Heart left ventricle (tissue), 16 donors: Measurements from ENCODE around the gene SLC38A2. TPM values are rescaled to one million over a fixed set of nuclear protein-coding genes. Genes with fewer than 3 reads are reported as not detected.
"Not testable (repeated sequence)": the region's sequence is repeated elsewhere in the genome, so short reads cannot be mapped to it uniquely, and the experiment has no call there.

Experiments
- ATAC-seq, 4 donors: fragments of 200-7000 bp; cut with Tn5 transposase; one replicate each; pipeline ENCODE4 v1.9.1; 2020 to 2022; ENCODE audit warnings: moderate library complexity in 4 of 4, mild to moderate bottlenecking in 3 of 4, moderate number of reproducible peaks in 1 of 4
- DNase-seq, 5 donors: peaks; one replicate each; pipeline ENCODE4 v3.0.0-alpha.2; 2020
- H3K27ac ChIP-seq, 12 donors: fragments of 200-600 bp; sonication (generic) in 4 of 12; one replicate each; pipeline versions ENCODE4 v1.5.0 to v1.8.0; 2016 to 2022; ENCODE audit warnings: mild to moderate bottlenecking in 2 of 12
- H3K27me3 ChIP-seq, 9 donors: fragments of 200-600 bp; sonication (generic) in 2 of 9; one replicate each; pipeline versions ENCODE4 v1.5.1 to v1.8.0; 2016 to 2022; ENCODE audit warnings: mild to moderate bottlenecking in 3 of 9
- H3K36me3 ChIP-seq, 9 donors: fragments of 200-600 bp; sonication (generic) in 2 of 9; one replicate each; pipeline versions ENCODE4 v1.5.0 to v1.8.0; 2018 to 2022; ENCODE audit warnings: mild to moderate bottlenecking in 2 of 9
- H3K4me1 ChIP-seq, 12 donors: fragments of 200-600 bp; sonication (generic) in 4 of 12; one replicate each; pipeline versions ENCODE4 v1.5.0 to v1.8.0; 2016 to 2022; ENCODE audit warnings: mild to moderate bottlenecking in 3 of 12
- H3K4me3 ChIP-seq, 12 donors: fragments of 200-600 bp; sonication (generic) in 4 of 12; one replicate each; pipeline versions ENCODE4 v1.5.0 to v1.8.0; 2017 to 2022; ENCODE audit warnings: mild to moderate bottlenecking in 9 of 12, moderate library complexity in 4 of 12
- H3K9me3 ChIP-seq, 12 donors: fragments of 200-600 bp; sonication (generic) in 4 of 12; one replicate each; pipeline versions ENCODE4 v1.5.0 to v1.8.0; 2016 to 2022; ENCODE audit warnings: mild to moderate bottlenecking in 1 of 12
- CTCF ChIP-seq, 12 donors: fragments of 200-600 bp; sonication (generic) in 4 of 12; IDR thresholded peaks; one replicate each; pipeline versions ENCODE4 v1.5.0 to v1.8.0; 2018 to 2022; ENCODE audit warnings: antibody characterized with exemption in 12 of 12, mild to moderate bottlenecking in 5 of 12
- POLR2A ChIP-seq, 2 donors: fragments of 450-650 bp; IDR thresholded peaks; one replicate each; pipeline ENCODE4 v1.6.1; 2017; ENCODE audit warnings: antibody characterized with exemption in 2 of 2, mild to moderate bottlenecking in 2 of 2, moderate library complexity in 2 of 2
- WGBS, 4 donors: extraction: QIAGEN DNeasy Blood & Tissue Kit in 2 of 4; methylation state at CpG; one replicate each; pipeline versions ENCODE4 v1.1.5 to v1.1.7; 2013 to 2018; 5-methylcytosine and 5-hydroxymethylcytosine counted together
- intact Hi-C, 10 donors: fragments of 100-400 bp; cut with DNase I; formaldehyde crosslinking; loops; one replicate each; pipeline versions ENCODE4 v1.11.1 to v1.14.2; 2022
- polyA plus RNA-seq, 2 donors: library from polyadenylated mRNA; stranded (reverse); fragments of 200-250 nt; gene quantifications; one replicate each; pipeline ENCODE4 v1.2.3, GENCODE V29; 2013
- total RNA-seq, 9 donors: library from RNA; depleted of rRNA in 2 of 9; stranded (reverse); fragments of >200 nt in 2 of 9; fragmentation: NEBNext Ultra II Directional in 3 of 9; extraction: Animal tissue kit (Norgen Biotek cat#: 25700) in 3 of 9; gene quantifications; one replicate each; pipeline versions ENCODE4 v1.1.0 to v1.2.4, GENCODE V29; 2016 to 2023
- donor health status: ischemic (EF 13 %, LVEDD 7.1; RV severe dilation, severe dysfunction).
- donor health status: healthy with polysubstance abuse.
- donor health status: DM: no; HTN: yes; CAD: no.
- donor health status: DM: no; HTN: no; CAD: no.
- donor health status: ischemic (EF 25% LVEDD 6.9; RV normal size, moderate dysfunction).
- donor health status: ischemic (EF 25% LVEDD 5.7; RV mildly dilated, moderate dysfunction).
- donor health status: healthy.
- donor health status: DM: yes; HTN: yes; CAD: no.
- donor health status: ischemic (EF 35%, LVEDD 5.7; RV mildly dilated, moderate dysfunction).
- donor health status: nonischemic (EF 11% LVEDD 7.7; RV severe dilation, severe dysfunction).
- donor health status: DM: yes; HTN: yes; CAD: no.
- donor health status: PGD.
- donor health status: ischemic (EF 29% LVEDD 5.4; RV normal size, mild dysfunction).
- donor health status: nonischemic (EF 23%, LVEDD 6.1; RV moderate dilation, normal function).

Gene SLC38A2
- total and polyA plus RNA-seq, 11 donors, result 39.7 to 373 (median 161) TPM

- Histone ChIP-seq H3K27me3 (no peaks in the 10 kb centered on the region), H3K4me3 (no peak overlapping the region), H3K36me3 (no peaks in the 10 kb centered on the region), H3K9me3 (peaks cover 0 to 4% (median 0%) of the 10 kb centered on the region in 12 donors), H3K27ac (peak overlapping the region in 9 of 12 donors; percentile 3 to 57 (median 25)), H3K4me1 (peaks cover 0 to 46% (median 35%) of the 10 kb centered on the region in 12 donors)
- DNase-seq (no peak), ATAC-seq (peak in 2 of 4 donors; percentile 14 to 31)
- WGBS, 4 donors, result 51 to 54% (median 52%) methylated on average over 3 of the region's 3 CpGs
- intact Hi-C loops, result loop anchor here in 1 of 10 donors (5.0 kb wide), 1 partner anchor 59 kb away; no protein-coding TSS in a partner anchor
- TF ChIP-seq POLR2A (IDR thresholded peaks at IDR 0.05) (no peak), CTCF (IDR thresholded peaks at IDR 0.05) (no peak)
These were observed 30.6 kb upstream of the SLC38A2 start for GRCh38 chr12:46402941-46403718.

- Histone ChIP-seq H3K27ac (peak overlapping the region in 7 of 12 donors; percentile 18 to 57 (median 26)), H3K9me3 (peaks cover 0 to 4% (median 0%) of the 10 kb centered on the region in 12 donors), H3K36me3 (no peaks in the 10 kb centered on the region), H3K27me3 (no peaks in the 10 kb centered on the region), H3K4me3 (no peak overlapping the region), H3K4me1 (peaks cover 0 to 42% (median 29%) of the 10 kb centered on the region in 12 donors)
- 41 to 76% (median 63%) methylated on average over 2 of the region's 2 CpGs for WGBS, 4 donors
- intact Hi-C loops, result loop anchor here in 1 of 10 donors (5.0 kb wide), 1 partner anchor 60 kb away; no protein-coding TSS in a partner anchor
- TF ChIP-seq CTCF (IDR thresholded peaks at IDR 0.05) (no peak), POLR2A (IDR thresholded peaks at IDR 0.05) (no peak)
- DNase-seq, result no peak
- ATAC-seq, result peak; percentile 59 to 79 (median 60)
These were observed 29.9 kb upstream of the SLC38A2 start for GRCh38 chr12:46402451-46402850.

- H3K4me3 ChIP-seq, result no peak overlapping the region
- H3K27ac ChIP-seq, result peak overlapping the region in 3 of 12 donors; percentile 18 to 52 (median 31)
- 41 to 51% (median 44%) methylated on average over 4 of the region's 4 CpGs for WGBS, 4 donors
- H3K4me1 ChIP-seq, result peaks cover 0 to 40% (median 25%) of the 10 kb centered on the region in 12 donors
- ATAC-seq (peak; percentile 12 to 45 (median 36)), DNase-seq (peak in 3 of 5 donors; percentile 33 to 46 (median 45))
- intact Hi-C loops, result loop anchor here in 1 of 10 donors (5.0 kb wide), 1 partner anchor 61 kb away; no protein-coding TSS in a partner anchor
- H3K27me3 ChIP-seq, result no peaks in the 10 kb centered on the region
- H3K9me3 ChIP-seq, result peaks cover 0 to 4% (median 0%) of the 10 kb centered on the region in 12 donors
- H3K36me3 ChIP-seq, result no peaks in the 10 kb centered on the region
- TF ChIP-seq CTCF (IDR thresholded peaks at IDR 0.05), result peak in 9 of 12 donors; percentile 15 to 51 (median 35)
- TF ChIP-seq POLR2A (IDR thresholded peaks at IDR 0.05), result no peak
These were observed 29.1 kb upstream of the SLC38A2 start for GRCh38 chr12:46401662-46402061.

- no peak for ATAC-seq
- no peak overlapping the region for H3K4me3 ChIP-seq
- no peak for TF ChIP-seq CTCF (IDR thresholded peaks at IDR 0.05)
- TF ChIP-seq POLR2A (IDR thresholded peaks at IDR 0.05), result no peak
- peaks cover 0 to 4% (median 0%) of the 10 kb centered on the region in 12 donors for H3K9me3 ChIP-seq
- DNase-seq, result no peak
- H3K27me3 ChIP-seq, result no peaks in the 10 kb centered on the region
- no peaks in the 10 kb centered on the region for H3K36me3 ChIP-seq
- peak overlapping the region in 1 of 12 donors; percentile 11 for H3K27ac ChIP-seq
- H3K4me1 ChIP-seq, result peaks cover 0 to 38% (median 23%) of the 10 kb centered on the region in 12 donors
- WGBS, 4 donors, result 89 to 94% (median 92%) methylated on average over 2 of the region's 2 CpGs
- intact Hi-C loops, result loop anchor here in 1 of 10 donors (5.0 kb wide), 1 partner anchor 62 kb away; no protein-coding TSS in a partner anchor
These were observed 27.8 kb upstream of the SLC38A2 start for GRCh38 chr12:46400406-46400805.

- not testable (repeated sequence) for H3K9me3 ChIP-seq, H3K27me3 ChIP-seq, H3K36me3 ChIP-seq, H3K4me3 ChIP-seq, DNase-seq, ATAC-seq, H3K27ac ChIP-seq
- WGBS, 4 donors, result 89 to 95% (median 93%) methylated on average over 6 of the region's 6 CpGs
- intact Hi-C loops, result loop anchor here in 1 of 10 donors (5.0 kb wide), 1 partner anchor 63 kb away; no protein-coding TSS in a partner anchor
- peaks cover 0 to 36% (median 22%) of the 10 kb centered on the region in 12 donors for H3K4me1 ChIP-seq
These were observed 27.1 kb upstream of the SLC38A2 start for GRCh38 chr12:46399461-46400248.
